Sigmoid colon (tissue), 7 donors: ENCODE results near the gene TMEFF2. TPM values are rescaled to one million over a fixed set of nuclear protein-coding genes. Genes with fewer than 3 reads are reported as not detected.

ENCODE experiments used
- DNase-seq: peaks from one replicate; pipeline ENCODE4 v3.0.0-alpha.2; 2019
- H3K27ac ChIP-seq, 4 donors: fragments of 200-600 bp; sonication (generic); one replicate each; pipeline ENCODE4 v1.5.1; 2016 to 2019; ENCODE audit warnings: mild to moderate bottlenecking in 1 of 4
- H3K27me3 ChIP-seq, 3 donors: fragments of 200-600 bp; sonication (generic); one replicate each; pipeline ENCODE4 v1.5.1; 2019; ENCODE audit warnings: mild to moderate bottlenecking in 1 of 3
- H3K36me3 ChIP-seq, 4 donors: fragments of 200-600 bp; sonication (generic); one replicate each; pipeline ENCODE4 v1.5.1; 2016 to 2019
- H3K4me1 ChIP-seq, 4 donors: fragments of 200-600 bp; sonication (generic); one replicate each; pipeline ENCODE4 v1.5.1; 2017 to 2019
- H3K4me3 ChIP-seq, 4 donors: fragments of 200-600 bp; sonication (generic); one replicate each; pipeline ENCODE4 v1.5.1; 2017 to 2019; ENCODE audit warnings: mild to moderate bottlenecking in 2 of 4, moderate library complexity in 1 of 4
- H3K9me3 ChIP-seq, 4 donors: fragments of 200-600 bp in 3 of 4; sonication (generic) in 3 of 4; one replicate each; pipeline versions ENCODE4 v1.5.1 to v1.6.1; 2013 to 2019
- EP300 ChIP-seq, 4 donors: sonication (generic); formaldehyde crosslinking; IDR thresholded peaks; one replicate each; pipeline ENCODE4 v1.6.1; 2017; ENCODE audit warnings: antibody characterized with exemption in 4 of 4
- POLR2A ChIP-seq, 2 donors: fragments of 450-650 bp; IDR thresholded peaks; one replicate each; pipeline ENCODE4 v1.6.1; 2016; ENCODE audit warnings: antibody characterized with exemption in 2 of 2, mild to moderate bottlenecking in 2 of 2, moderate library complexity in 2 of 2
- POLR2AphosphoS5 ChIP-seq, 4 donors: sonication (generic); formaldehyde crosslinking; IDR thresholded peaks; one replicate each; pipeline ENCODE4 v1.6.1; 2017; ENCODE audit warnings: antibody characterized with exemption in 4 of 4
- WGBS, 2 donors: extraction: QIAGEN DNeasy Blood & Tissue Kit; methylation state at CpG; one replicate each; pipeline ENCODE4 v1.1.7; 2013; 5-methylcytosine and 5-hydroxymethylcytosine counted together
- intact Hi-C: fragments of 100-400 bp; cut with DNase I; formaldehyde crosslinking; loops from one replicate; pipeline ENCODE4 v1.15.1; 2023
- polyA plus RNA-seq, 3 donors: library from polyadenylated mRNA; stranded (reverse); fragments of 200-250 nt; gene quantifications; one replicate each; pipeline ENCODE4 v1.2.3, GENCODE V29; 2013
- total RNA-seq, 4 donors: library from RNA; depleted of rRNA; stranded (reverse); fragments of >200 nt; gene quantifications; one replicate each; pipeline ENCODE4 v1.1.0, GENCODE V29; 2016
- TF ChIP-seq, protein P1 (sequence below), 4 experiments: fragments of 450-650 bp in 3 of 4; fragments of 200-600 bp in 1 of 4; IDR thresholded peaks; one replicate each; pipeline ENCODE4 v1.5.1; 2016 to 2019; ENCODE audit warnings: antibody characterized with exemption in 4 of 4, mild to moderate bottlenecking in 3 of 4, moderate library complexity in 2 of 4
- donor health status: healthy with polysubstance abuse.
- donor health status: Bipolar disorder and iron deficiency.
- donor health status: healthy.

Gene TMEFF2
- total and polyA plus RNA-seq, 7 donors: 0.16 to 1.4 (median 0.32) TPM; not detected in 1

GRCh38 chr2:192049362-192049761 lies 145.4 kb downstream of the TMEFF2 start:
- H3K9me3 ChIP-seq: no peaks in the 10 kb centered on the region
- DNase-seq: no peak
- H3K27me3 ChIP-seq: no peaks in the 10 kb centered on the region
- 84 to 95% methylated on average over 4 of the region's 4 CpGs for WGBS, 2 donors
- no peak for TF ChIP-seq EP300 (IDR thresholded peaks at IDR 0.05)
- no peak overlapping the region for H3K27ac ChIP-seq
- H3K36me3 ChIP-seq: no peaks in the 10 kb centered on the region
- intact Hi-C loops: no loop called here
- no peaks in the 10 kb centered on the region for H3K4me1 ChIP-seq
- no peak overlapping the region for H3K4me3 ChIP-seq

DNA sequence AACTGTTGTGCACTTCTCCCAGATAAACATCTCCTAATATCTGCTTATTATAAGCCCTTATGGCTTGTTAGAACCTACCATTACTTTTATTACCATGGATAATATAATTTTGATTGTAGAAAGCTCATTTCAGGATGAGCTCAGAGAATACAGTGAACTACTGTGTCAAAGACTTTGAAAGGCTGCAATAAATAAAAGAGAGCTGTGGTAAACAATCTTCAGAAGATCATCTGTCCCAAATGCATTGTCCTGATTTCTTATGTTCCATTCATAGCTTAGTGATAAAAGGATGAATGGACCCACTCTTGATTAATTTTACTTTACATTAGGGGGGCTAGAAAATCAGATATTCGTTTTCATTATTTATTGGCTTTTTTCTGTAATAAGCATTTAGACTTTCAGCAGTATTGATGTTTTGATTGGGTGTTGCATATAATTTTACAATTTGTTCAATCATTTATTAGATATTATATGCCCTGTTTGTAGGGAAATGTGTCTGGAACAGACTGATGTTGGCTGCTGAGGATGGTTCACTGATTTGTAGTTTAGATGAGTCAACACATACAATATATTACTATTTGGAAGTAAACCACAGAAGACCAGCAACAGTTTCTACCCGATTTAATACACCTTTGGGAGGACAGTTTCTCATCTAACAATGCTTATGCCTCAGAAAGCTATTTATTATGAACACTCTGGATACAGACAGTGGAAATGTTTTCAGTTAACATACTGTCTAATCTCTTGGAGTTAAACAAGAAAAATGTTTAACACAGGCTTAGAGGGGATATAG lies 147.2 kb downstream of the TMEFF2 start:
- H3K9me3 ChIP-seq: no peaks in the 10 kb centered on the region
- TF ChIP-seq, protein P1, sequence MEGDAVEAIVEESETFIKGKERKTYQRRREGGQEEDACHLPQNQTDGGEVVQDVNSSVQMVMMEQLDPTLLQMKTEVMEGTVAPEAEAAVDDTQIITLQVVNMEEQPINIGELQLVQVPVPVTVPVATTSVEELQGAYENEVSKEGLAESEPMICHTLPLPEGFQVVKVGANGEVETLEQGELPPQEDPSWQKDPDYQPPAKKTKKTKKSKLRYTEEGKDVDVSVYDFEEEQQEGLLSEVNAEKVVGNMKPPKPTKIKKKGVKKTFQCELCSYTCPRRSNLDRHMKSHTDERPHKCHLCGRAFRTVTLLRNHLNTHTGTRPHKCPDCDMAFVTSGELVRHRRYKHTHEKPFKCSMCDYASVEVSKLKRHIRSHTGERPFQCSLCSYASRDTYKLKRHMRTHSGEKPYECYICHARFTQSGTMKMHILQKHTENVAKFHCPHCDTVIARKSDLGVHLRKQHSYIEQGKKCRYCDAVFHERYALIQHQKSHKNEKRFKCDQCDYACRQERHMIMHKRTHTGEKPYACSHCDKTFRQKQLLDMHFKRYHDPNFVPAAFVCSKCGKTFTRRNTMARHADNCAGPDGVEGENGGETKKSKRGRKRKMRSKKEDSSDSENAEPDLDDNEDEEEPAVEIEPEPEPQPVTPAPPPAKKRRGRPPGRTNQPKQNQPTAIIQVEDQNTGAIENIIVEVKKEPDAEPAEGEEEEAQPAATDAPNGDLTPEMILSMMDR (IDR thresholded peaks at IDR 0.05): no peak
- TF ChIP-seq POLR2AphosphoS5 (IDR thresholded peaks at IDR 0.05): no peak
- no peak for TF ChIP-seq EP300 (IDR thresholded peaks at IDR 0.05)
- no peak for TF ChIP-seq POLR2A (IDR thresholded peaks at IDR 0.05)
- intact Hi-C loops: no loop called here
- H3K36me3 ChIP-seq: no peaks in the 10 kb centered on the region
- no peaks in the 10 kb centered on the region for H3K27me3 ChIP-seq
- DNase-seq: no peak
- no peaks in the 10 kb centered on the region for H3K4me1 ChIP-seq
- H3K27ac ChIP-seq: no peak overlapping the region
- no peak overlapping the region for H3K4me3 ChIP-seq
- WGBS, 2 donors: 77 to 80% methylated on average over 2 of the region's 2 CpGs

GRCh38 chr2:192044496-192044895 lies 150.2 kb downstream of the TMEFF2 start:
- Histone ChIP-seq H3K4me3 (no peak overlapping the region), H3K27me3 (no peaks in the 10 kb centered on the region), H3K27ac (no peak overlapping the region), H3K4me1 (no peaks in the 10 kb centered on the region), H3K36me3 (no peaks in the 10 kb centered on the region), H3K9me3 (no peaks in the 10 kb centered on the region)
- TF ChIP-seq, protein P1 (IDR thresholded peaks at IDR 0.05): no peak
- TF ChIP-seq EP300 (IDR thresholded peaks at IDR 0.05): no peak
- TF ChIP-seq POLR2A (IDR thresholded peaks at IDR 0.05): no peak
- no peak for TF ChIP-seq POLR2AphosphoS5 (IDR thresholded peaks at IDR 0.05)
- no peak for DNase-seq
- WGBS, 2 donors: 94 to 97% methylated on average over 2 of the region's 2 CpGs
- intact Hi-C loops: no loop called here

GRCh38 chr2:192043216-192043870 lies 151.4 kb downstream of the TMEFF2 start:
- WGBS, 2 donors: 87 to 88% methylated on average over 6 of the region's 6 CpGs
- no peaks in the 10 kb centered on the region for H3K36me3 ChIP-seq
- no peaks in the 10 kb centered on the region for H3K27me3 ChIP-seq
- TF ChIP-seq, protein P1 (IDR thresholded peaks at IDR 0.05): no peak
- TF ChIP-seq EP300 (IDR thresholded peaks at IDR 0.05) (no peak), POLR2A (IDR thresholded peaks at IDR 0.05) (no peak), POLR2AphosphoS5 (IDR thresholded peaks at IDR 0.05) (no peak)
- no peaks in the 10 kb centered on the region for H3K9me3 ChIP-seq
- intact Hi-C loops: no loop called here
- no peak overlapping the region for H3K27ac ChIP-seq
- H3K4me1 ChIP-seq: no peaks in the 10 kb centered on the region
- H3K4me3 ChIP-seq: no peak overlapping the region
- no peak for DNase-seq

DNA sequence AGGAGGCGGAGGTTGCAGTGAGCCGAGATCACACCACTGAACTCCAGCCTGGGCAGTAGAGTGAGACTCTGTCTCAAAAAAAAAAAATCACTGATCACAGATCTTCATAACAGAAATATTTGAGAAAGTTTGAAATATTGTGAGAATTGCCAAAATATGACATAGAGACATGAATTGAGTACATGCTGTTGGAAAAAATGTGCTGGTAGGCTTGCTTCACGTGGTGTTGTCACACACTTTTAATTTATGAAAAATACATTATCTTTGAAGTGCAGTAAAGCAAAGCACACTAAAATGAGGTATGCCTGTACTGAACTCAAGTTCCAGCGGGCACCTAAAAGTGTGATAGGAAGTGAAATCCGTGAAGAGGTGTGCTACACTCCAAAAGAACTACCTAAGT lies 152.6 kb downstream of the TMEFF2 start:
- WGBS, 2 donors: 90 to 92% methylated on average over 5 of the region's 5 CpGs
- TF ChIP-seq, protein P1 (IDR thresholded peaks at IDR 0.05): no peak
- TF ChIP-seq EP300 (IDR thresholded peaks at IDR 0.05) (no peak), POLR2A (IDR thresholded peaks at IDR 0.05) (no peak), POLR2AphosphoS5 (IDR thresholded peaks at IDR 0.05) (no peak)
- Histone ChIP-seq H3K4me1 (no peaks in the 10 kb centered on the region), H3K36me3 (no peaks in the 10 kb centered on the region), H3K9me3 (no peaks in the 10 kb centered on the region), H3K27ac (no peak overlapping the region), H3K27me3 (no peaks in the 10 kb centered on the region), H3K4me3 (no peak overlapping the region)
- intact Hi-C loops: no loop called here
- DNase-seq: no peak
